K562 (cell line): Measurements from ENCODE around the gene BDH1. TPM values are rescaled to one million over a fixed set of nuclear protein-coding genes. Genes with fewer than 3 reads are reported as not detected.
"Not testable (repeated sequence)": the region's sequence is repeated elsewhere in the genome, so short reads cannot be mapped to it uniquely, and the experiment has no call there.

Experiments
- ATAC-seq: fragments of 200-7000 bp; cut with Tn5 transposase; 3 replicates; pipeline ENCODE4 v1.9.1; 2020; ENCODE audit warnings: moderate library complexity
- BruUV-seq: library from RNA; stranded (reverse); fragments of 400-500 nt; replicated peaks from 2 replicates; lab custom pipeline; 2021; lab: Mats Ljungman, UMichigan
- CTCF ChIA-PET: fragments of 300-600 bp; formaldehyde crosslinking; extraction: SDS; loops from one replicate; lab custom pipeline; 2021; ENCODE audit warnings: low intra/inter-chr PET ratio; lab: Yijun Ruan, JAX
- POLR2A ChIA-PET: fragments of 300-600, 350-650 bp; sonication (Branson Sonifier 250); formaldehyde crosslinking; extraction: SDS; loops from one replicate; lab custom pipeline; 2021; ENCODE audit warnings: antibody characterized with exemption, inconsistent platforms; lab: Yijun Ruan, JAX
- DNase-seq, 4 experiments: peaks; one replicate each; pipeline versions ENCODE4 v3.0.0 to v3.0.0-alpha.2; 2011 to 2018; ENCODE audit warnings: low spot score in 3 of 4, mixed read lengths in 3 of 4; ENCODE audit errors: extremely low read depth in 1 of 4
- FAIRE-seq: peaks from 2 replicates; lab custom pipeline; 2011; peaks lifted over from hg19 to GRCh38; lab: Jason Lieb, UNC
- H2AFZ ChIP-seq: 2 replicates; pipeline ENCODE4 v1.6.0; 2011; ENCODE audit warnings: low read depth, low read length, control low read depth, inconsistent platforms
- H3K27ac ChIP-seq: fragments of 200-600 bp; 3 replicates; pipeline ENCODE4 v1.8.0; 2011; ENCODE audit warnings: low read depth, mild to moderate bottlenecking, control low read depth, inconsistent platforms, low read length, moderate library complexity, mixed read lengths; ENCODE audit errors: extremely low read depth
- H3K27me3 ChIP-seq, 2 experiments: fragments of 300-600 bp in 1 of 2; 2 replicates in 1 of 2; 3 replicates in 1 of 2; pipeline versions ENCODE4 v1.6.0 to v1.8.0; 2011; ENCODE audit warnings: inconsistent platforms in 2 of 2, low read length in 2 of 2, mild to moderate bottlenecking in 1 of 2, mixed read lengths in 1 of 2, moderate library complexity in 1 of 2; ENCODE audit not compliant: control insufficient read depth in 2 of 2, insufficient read depth in 2 of 2
- H3K36me3 ChIP-seq: fragments of 300-600 bp; 3 replicates; pipeline ENCODE4 v1.8.0; 2011; ENCODE audit warnings: mild to moderate bottlenecking, low read length, inconsistent platforms; ENCODE audit not compliant: control insufficient read depth, insufficient read depth
- H3K4me1 ChIP-seq, 2 experiments: fragments of 200-600 bp in 1 of 2; replicated peaks in 1 of 2; 2 replicates in 1 of 2; 3 replicates in 1 of 2; pipeline versions ENCODE4 v1.5.1 to v1.8.0; 2011; ENCODE audit warnings: inconsistent platforms in 2 of 2, low read length in 2 of 2, mild to moderate bottlenecking in 1 of 2, mixed read lengths in 1 of 2, moderate library complexity in 1 of 2; ENCODE audit not compliant: control insufficient read depth in 2 of 2, insufficient read depth in 2 of 2
- H3K4me2 ChIP-seq: 2 replicates; pipeline ENCODE4 v1.6.1; 2011; ENCODE audit warnings: low read length, control low read depth, inconsistent platforms, mixed read lengths; ENCODE audit not compliant: insufficient read depth
- H3K4me3 ChIP-seq: fragments of 200-600 bp; sonication (generic), shearing (Covaris generic); 2 replicates; pipeline ENCODE4 v1.5.1; 2016; ENCODE audit warnings: control low read depth, inconsistent platforms
- H3K79me2 ChIP-seq: fragments of 200-600 bp; 3 replicates; pipeline ENCODE4 v1.8.0; 2011; ENCODE audit warnings: low read length, inconsistent platforms; ENCODE audit not compliant: control insufficient read depth, insufficient read depth
- H3K9ac ChIP-seq, 2 experiments: 2 replicates each; pipeline versions ENCODE4 v1.6.0 to v1.6.1; 2011; ENCODE audit warnings: low read depth in 2 of 2, low read length in 2 of 2, control low read depth in 1 of 2, inconsistent platforms in 1 of 2, mild to moderate bottlenecking in 1 of 2, mixed read lengths in 1 of 2; ENCODE audit not compliant: insufficient read depth in 1 of 2
- H3K9me1 ChIP-seq: one replicate; pipeline ENCODE4 v1.6.0; 2011; ENCODE audit warnings: inconsistent platforms, mild to moderate bottlenecking, low read length, moderate library complexity; ENCODE audit not compliant: control insufficient read depth, insufficient read depth
- H3K9me3 ChIP-seq: replicated peaks from 2 replicates; pipeline ENCODE4 v1.5.1; 2011; ENCODE audit warnings: low read depth, low read length, inconsistent platforms; ENCODE audit not compliant: control insufficient read depth, insufficient read depth
- H4K20me1 ChIP-seq: replicated peaks from 2 replicates; pipeline ENCODE4 v1.6.1; 2011; ENCODE audit warnings: low read length, inconsistent platforms, mixed read lengths; ENCODE audit not compliant: control insufficient read depth, insufficient read depth
- SRSF1 ChIP-seq: fragments of 200-400 bp; formaldehyde crosslinking; IDR thresholded peaks from 2 replicates; pipeline ENCODE4 v1.6.1; 2017; ENCODE audit warnings: mild to moderate bottlenecking, low read depth, low read length, moderate library complexity
- whole genome bisulfite sequencing: fragments of 100-300 bp; shearing (Covaris generic); methylation state at CpG from one replicate; pipeline ENCODE4 v1.1.6; 2016; ENCODE audit warnings: low coverage, mixed read lengths; ENCODE audit not compliant: insufficient coverage; ENCODE audit errors: missing lambda C conversion rate; 5-methylcytosine and 5-hydroxymethylcytosine counted together
- in situ Hi-C: fragments of 300-500 bp; cut with MboI; formaldehyde crosslinking; loops from 4 replicates; pipeline ENCODE4 v1.15.0; 2018; ENCODE audit warnings: inconsistent platforms, mixed read lengths
- intact Hi-C: fragments of 100-400 bp; cut with micrococcal nuclease; formaldehyde crosslinking; loops from 2 replicates; pipeline ENCODE4 v1.14.2; 2022
- polyA plus RNA-seq, 8 experiments: library from polyadenylated mRNA; depleted of rRNA in 4 of 8; stranded (reverse) in 5 of 8; unstranded in 3 of 8; fragments of >200 nt; fragmentation: Nextera tagmentation in 2 of 8; fragmentation: Illumina TruSeq in 1 of 8; extraction: Ambion mirVana in 2 of 8; extraction: Trizol in 1 of 8; gene quantifications; 2 replicates each; pipeline versions ENCODE4 v1.2.1 to v1.2.3, GENCODE V29; 2011 to 2014; ENCODE audit warnings: inconsistent platforms in 1 of 8, missing spikeins in 1 of 8
- total RNA-seq, 7 experiments: library from RNA; depleted of rRNA in 6 of 7; stranded (reverse); fragments of >200 nt in 6 of 7; fragmentation: Illumina TruSeq in 2 of 7; extraction: Trizol in 2 of 7; gene quantifications; 2 replicates each; pipeline versions ENCODE4 v1.2.1 to v1.2.3, GENCODE V29; 2011 to 2021; ENCODE audit warnings: low replicate concordance in 1 of 7

Gene BDH1
- total and polyA plus RNA-seq, 9 of the 15 experiments (the other 6 are each of a cell fraction or from before 2014, with no cell fraction given) = 0.07 to 0.89 (median 0.12) TPM; not detected in 3

GRCh38 chr3:197478746-197479668, 76.8 kb downstream of the BDH1 start (continued):
- no peak for TF ChIP-seq SRSF1

GRCh38 chr3:197477816-197478215, 78.0 kb downstream of the BDH1 start:
- peaks cover 48 to 70% of the 10 kb centered on the region in 2 experiments for H3K27me3 ChIP-seq
- H3K27ac ChIP-seq, H3K4me3 ChIP-seq, BruUV-seq, intact Hi-C loops, H3K9ac ChIP-seq, DNase-seq, FAIRE-seq, H2AFZ ChIP-seq, H3K9me3 ChIP-seq, H3K4me2 ChIP-seq, H4K20me1 ChIP-seq, in situ Hi-C loops, H3K4me1 ChIP-seq, ATAC-seq, H3K79me2 ChIP-seq, H3K9me1 ChIP-seq, H3K36me3 ChIP-seq, CTCF ChIA-PET: not testable (repeated sequence)
- WGBS = 52% methylated on average over 6 of the region's 7 CpGs
- POLR2A ChIA-PET = interaction anchor here (0.8 to 1.0 kb wide), 2 partner anchors 8 to 28 kb away, joined by 3 read pairs; no protein-coding TSS in a partner anchor
